Loucy (cell line): ENCODE measurements around the gene ZNF774.

Source experiments
- H2AFZ ChIP-seq: fragments of 200-600 bp; sonication (generic); 2 replicates; pipeline ENCODE4 v1.6.0; 2016; ENCODE audit warnings: antibody characterized with exemption, mild to moderate bottlenecking, low read length, moderate library complexity
- H3F3A ChIP-seq: fragments of 200-600 bp; 2 replicates; pipeline ENCODE4 v1.6.0; 2016; ENCODE audit warnings: antibody characterized with exemption, low read depth, mild to moderate bottlenecking
- H3K27me3 ChIP-seq: fragments of 200-600 bp; sonication (generic); 2 replicates; pipeline ENCODE4 v1.6.1; 2014; ENCODE audit warnings: low read length, mild to moderate bottlenecking; ENCODE audit not compliant: insufficient read depth, poor library complexity, severe bottlenecking
- H3K36me3 ChIP-seq: fragments of 200-600 bp; sonication (generic); 2 replicates; pipeline ENCODE4 v1.6.1; 2016; ENCODE audit warnings: low read length; ENCODE audit not compliant: insufficient read depth
- H3K4me1 ChIP-seq: fragments of 200-600 bp; sonication (generic); 2 replicates; pipeline ENCODE4 v1.5.1; 2014; ENCODE audit warnings: low read length, mild to moderate bottlenecking; ENCODE audit not compliant: insufficient read depth, poor library complexity, severe bottlenecking
- H3K4me2 ChIP-seq: fragments of 200-600 bp; sonication (generic); 2 replicates; pipeline ENCODE4 v1.6.0; 2014; ENCODE audit warnings: antibody characterized with exemption, low read length, low read depth, mild to moderate bottlenecking; ENCODE audit not compliant: poor library complexity, severe bottlenecking
- H3K4me3 ChIP-seq: fragments of 200-600 bp; sonication (generic); 2 replicates; pipeline ENCODE4 v1.5.1; 2014; ENCODE audit warnings: low read length, mild to moderate bottlenecking, mixed read lengths; ENCODE audit not compliant: poor library complexity, severe bottlenecking
- H3K79me2 ChIP-seq: fragments of 200-600 bp; sonication (generic); 2 replicates; pipeline ENCODE4 v1.6.1; 2014; ENCODE audit warnings: low read length; ENCODE audit not compliant: insufficient read depth
- H3K9ac ChIP-seq: fragments of 200-600 bp; sonication (generic); 2 replicates; pipeline ENCODE4 v1.6.0; 2014; ENCODE audit warnings: mild to moderate bottlenecking, low read depth, low read length, moderate library complexity; ENCODE audit not compliant: poor library complexity, severe bottlenecking
- H3K9me2 ChIP-seq: fragments of 200-600 bp; sonication (generic); replicated peaks from 2 replicates; pipeline ENCODE4 v1.6.1; 2016; ENCODE audit warnings: low read depth, low read length, mixed read lengths
- H3K9me3 ChIP-seq: fragments of 200-600 bp; sonication (generic); 2 replicates; pipeline ENCODE4 v1.6.1; 2014; ENCODE audit warnings: mild to moderate bottlenecking, antibody characterized with exemption, low read length, low read depth; ENCODE audit not compliant: insufficient read depth
- H4K20me1 ChIP-seq: fragments of 200-600 bp; sonication (generic); 2 replicates; pipeline ENCODE4 v1.6.0; 2014; ENCODE audit warnings: antibody characterized with exemption, low read length, mild to moderate bottlenecking; ENCODE audit not compliant: insufficient read depth, poor library complexity, severe bottlenecking
- CTCF ChIP-seq: fragments of 200-600 bp; sonication (generic); conservative IDR thresholded peaks from 2 replicates; pipeline ENCODE4 v1.5.1; 2014; ENCODE audit warnings: mild to moderate bottlenecking, antibody characterized with exemption, low read length
- EZH2phosphoT487 ChIP-seq: fragments of 200-600 bp; IDR thresholded peaks from 2 replicates; pipeline ENCODE4 v1.6.1; 2018; ENCODE audit warnings: antibody characterized with exemption, mild to moderate bottlenecking, moderate library complexity, borderline replicate concordance

ZNF774 gene

DNA sequence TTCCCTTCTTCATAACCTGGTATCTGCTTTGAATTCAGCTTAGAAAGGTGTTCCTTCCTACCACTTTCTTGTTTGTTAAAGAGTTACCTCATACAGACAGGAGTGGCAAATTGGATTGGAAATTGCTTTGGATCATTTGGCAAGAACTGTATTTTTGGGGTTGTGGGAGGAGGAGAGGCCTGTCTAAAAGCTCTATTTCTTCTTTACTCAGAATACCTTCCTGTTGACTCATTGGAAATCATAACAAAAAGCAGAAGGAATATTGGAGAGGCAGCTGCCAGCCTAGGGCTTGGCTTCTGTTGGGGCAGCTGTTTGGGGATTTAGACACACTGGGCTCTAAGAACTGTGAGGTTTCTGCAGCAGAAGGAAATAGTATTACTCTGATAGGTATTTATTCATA, 50.1 kb downstream of the ZNF774 start:
- H3K27me3 ChIP-seq = no peaks in the 10 kb centered on the region
- no peaks in the 10 kb centered on the region for H3K9me3 ChIP-seq
- H3F3A ChIP-seq = 0 out of 2 replicates have a peak, but pooled peaks cover 5% of the 10 kb centered on the region
- H3K36me3 ChIP-seq = no peaks in the 10 kb centered on the region
- TF ChIP-seq EZH2phosphoT487 = no peak
- no peak for TF ChIP-seq CTCF
- peaks cover 92% of the 10 kb centered on the region for H3K79me2 ChIP-seq
- H3K4me3 ChIP-seq = no peak overlapping the region
- H2AFZ ChIP-seq = no peak overlapping the region
- peaks cover 44% of the 10 kb centered on the region for H3K4me1 ChIP-seq
- no peak overlapping the region for H3K9ac ChIP-seq
- H4K20me1 ChIP-seq = peaks cover 19% of the 10 kb centered on the region
- no peak overlapping the region for H3K4me2 ChIP-seq
- no peaks in the 10 kb centered on the region for H3K9me2 ChIP-seq

DNA sequence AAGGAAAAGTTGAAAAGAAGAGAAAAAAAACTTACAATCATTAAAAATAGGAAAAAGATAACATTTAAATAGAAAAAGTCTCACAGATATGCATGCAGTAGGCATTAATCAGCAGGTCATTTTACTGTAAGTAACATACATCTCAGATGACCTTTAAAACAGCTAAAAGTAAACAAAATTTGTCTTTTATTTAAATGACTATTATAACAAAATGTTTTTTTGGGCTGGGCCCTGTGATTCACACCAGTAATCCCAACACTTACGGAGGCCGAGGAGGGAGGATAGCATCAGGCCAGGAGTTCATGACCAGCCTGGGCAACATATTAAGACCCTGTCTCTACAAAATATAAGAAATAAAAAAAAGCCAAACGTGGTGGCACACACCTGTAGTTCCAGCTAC, 50.7 kb downstream of the ZNF774 start:
- H3K79me2 ChIP-seq = peaks cover 95% of the 10 kb centered on the region
- TF ChIP-seq CTCF = no peak
- no peak for TF ChIP-seq EZH2phosphoT487
- H3K27me3 ChIP-seq = no peaks in the 10 kb centered on the region
- H3K4me1 ChIP-seq = peaks cover 50% of the 10 kb centered on the region
- H3F3A ChIP-seq = peaks cover 7% of the 10 kb centered on the region; the same call in 1 of the 2 replicates
- no peak overlapping the region for H3K4me2 ChIP-seq
- H3K9me2 ChIP-seq = no peaks in the 10 kb centered on the region
- H3K9me3 ChIP-seq = no peaks in the 10 kb centered on the region
- H3K9ac ChIP-seq = no peak overlapping the region
- no peak overlapping the region for H3K4me3 ChIP-seq
- no peaks in the 10 kb centered on the region for H3K36me3 ChIP-seq
- H2AFZ ChIP-seq = no peak overlapping the region
- H4K20me1 ChIP-seq = peaks cover 19% of the 10 kb centered on the region

DNA sequence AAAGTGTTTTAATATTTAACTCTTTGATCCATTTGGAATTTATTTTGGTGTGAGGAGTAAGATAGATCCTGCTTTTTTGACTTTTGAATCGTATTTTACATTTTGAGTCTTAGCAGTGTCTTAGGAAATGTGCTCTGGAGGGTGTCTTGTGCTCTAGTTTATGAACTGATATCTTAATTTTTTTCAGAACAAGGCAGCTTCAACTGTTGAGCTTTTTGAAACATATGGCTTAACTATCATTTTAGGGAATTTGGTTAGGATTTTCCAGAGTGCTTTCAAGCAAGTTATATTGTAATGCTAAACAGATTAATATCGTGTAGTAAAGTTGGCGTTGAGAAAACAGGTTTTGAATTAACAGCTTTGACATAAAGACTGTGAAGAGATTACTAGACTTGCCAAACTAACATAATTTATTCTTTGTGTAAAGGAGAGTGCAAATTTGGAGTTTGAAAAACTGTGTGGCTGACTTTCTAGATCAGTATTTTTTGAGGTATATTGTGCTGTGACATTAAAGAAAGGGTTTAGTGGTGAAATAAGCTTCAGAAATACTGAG, 53.0 kb downstream of the ZNF774 start:
- Histone ChIP-seq H3K9me2 (no peaks in the 10 kb centered on the region), H3K9me3 (no peaks in the 10 kb centered on the region), H3K4me2 (no peak overlapping the region), H3K27me3 (no peaks in the 10 kb centered on the region), H3K36me3 (no peaks in the 10 kb centered on the region), H2AFZ (no peak overlapping the region), H3K4me3 (no peak overlapping the region), H3K79me2 (peaks cover 91% of the 10 kb centered on the region), H3F3A (peaks cover 12% of the 10 kb centered on the region; the same call in 1 of the 2 replicates), H4K20me1 (peaks cover 26% of the 10 kb centered on the region), H3K4me1 (peaks cover 46% of the 10 kb centered on the region), H3K9ac (no peak overlapping the region)
- TF ChIP-seq EZH2phosphoT487 (no peak), CTCF (no peak)
